Posterior vena cava (tissue), 2 donors: Measurements from ENCODE around the gene SLC25A51. TPM values are rescaled to one million over a fixed set of nuclear protein-coding genes. Genes with fewer than 3 reads are reported as not detected.
A peak's percentile ranks its signal among the peaks of the same experiment; 100 is the strongest.
"Not testable (repeated sequence)": the region's sequence is repeated elsewhere in the genome, so short reads cannot be mapped to it uniquely, and the experiment has no call there.

Experiments
- DNase-seq: peaks from one replicate; pipeline ENCODE4 v3.0.0-alpha.2; 2020; ENCODE audit warnings: low spot score
- intact Hi-C, 2 donors: fragments of 100-400 bp; cut with DNase I; formaldehyde crosslinking; loops; one replicate each; pipeline versions ENCODE4 v1.14.1 to v1.14.2; 2022 to 2023
- total RNA-seq, 2 donors: library from RNA; stranded (reverse); fragmentation: NEBNext Ultra II Directional; extraction: Animal tissue kit (Norgen Biotek cat#: 25700); gene quantifications; one replicate each; pipeline ENCODE4 v1.2.1, GENCODE V29; 2021
- donor health status: DM: yes; HTN: yes; CAD: no.
- donor health status: DM: yes; HTN: yes; CAD: no.

Gene SLC25A51
- total RNA-seq, 2 donors from 2014 or later, result 28.1 to 28.6 TPM

- peak; percentile 92 for DNase-seq
- intact Hi-C loops, result loop anchor here (5.0 kb wide), 2 partner anchors 174 to 449 kb away; no protein-coding TSS in a partner anchor
Observed at GRCh38 chr9:37913480-37914153, 9.7 kb upstream of the SLC25A51 start.

GRCh38 chr9:37911271-37911681, 7.3 kb upstream of the SLC25A51 start:
- intact Hi-C loops, result loop anchor here (5.0 kb wide), 2 partner anchors 176 to 451 kb away; no protein-coding TSS in a partner anchor

GRCh38 chr9:37910271-37910670, 6.3 kb upstream of the SLC25A51 start:
- peak; percentile 5 for DNase-seq
- intact Hi-C loops, result loop anchor here (5.0 kb wide), 2 partner anchors 177 to 452 kb away; no protein-coding TSS in a partner anchor

More at GRCh38 chr9:37911271-37911681, 7.3 kb upstream of the SLC25A51 start:
- DNase-seq, result peak; percentile 41

GRCh38 chr9:37909836-37910235, 5.9 kb upstream of the SLC25A51 start:
- DNase-seq, result peak; percentile 18
- intact Hi-C loops, result loop anchor here (5.0 kb wide), 2 partner anchors 177 to 452 kb away; no protein-coding TSS in a partner anchor

- intact Hi-C loops, result no loop called here
Observed at GRCh38 chr9:37909326-37909725, 5.4 kb upstream of the SLC25A51 start.

GRCh38 chr9:37908698-37909186, 4.8 kb upstream of the SLC25A51 start:
- intact Hi-C loops, result no loop called here
- peak; percentile 51 for DNase-seq

More at GRCh38 chr9:37909326-37909725, 5.4 kb upstream of the SLC25A51 start:
- DNase-seq, result peak; percentile 22

GRCh38 chr9:37908283-37908682, 4.4 kb upstream of the SLC25A51 start:
- intact Hi-C loops, result no loop called here
- no peak for DNase-seq

- intact Hi-C loops, result no loop called here
- DNase-seq, result no peak
Observed at GRCh38 chr9:37906312-37907239, 2.6 kb upstream of the SLC25A51 start.

- DNase-seq, result no peak
- intact Hi-C loops, result no loop called here
Observed at GRCh38 chr9:37905776-37906175, 1.8 kb upstream of the SLC25A51 start.

GRCh38 chr9:37905131-37905505, 1.2 kb upstream of the SLC25A51 start:
- intact Hi-C loops, result no loop called here

GRCh38 chr9:37904445-37905130, 661 bp upstream of the SLC25A51 start:
- intact Hi-C loops, result no loop called here
- DNase-seq, result no peak

More at GRCh38 chr9:37905131-37905505, 1.2 kb upstream of the SLC25A51 start:
- no peak for DNase-seq

- intact Hi-C loops, result no loop called here
- DNase-seq, result no peak
Observed at GRCh38 chr9:37902796-37903646, 906 bp downstream of the SLC25A51 start.

GRCh38 chr9:37902131-37902530, 1.8 kb downstream of the SLC25A51 start:
- no peak for DNase-seq
- intact Hi-C loops, result no loop called here

- no peak for DNase-seq
- intact Hi-C loops, result no loop called here
Observed at GRCh38 chr9:37899041-37899440, 4.9 kb downstream of the SLC25A51 start.

- intact Hi-C loops, result no loop called here
- no peak for DNase-seq
Observed at GRCh38 chr9:37897665-37898064, 6.3 kb downstream of the SLC25A51 start.

GRCh38 chr9:37892063-37892462, 11.9 kb downstream of the SLC25A51 start:
- no peak for DNase-seq
- intact Hi-C loops, result no loop called here

- intact Hi-C loops, DNase-seq: not testable (repeated sequence)
Observed at GRCh38 chr9:37891042-37891441, 12.9 kb downstream of the SLC25A51 start.

- intact Hi-C loops, result no loop called here
- DNase-seq, result no peak
Observed at GRCh38 chr9:37889536-37889935, 14.4 kb downstream of the SLC25A51 start.
